Endothelial cell of umbilical vein (primary cell): ENCODE results near the gene MRC2.

ENCODE experiments used
- EZH2 ChIP-seq: IDR thresholded peaks from 2 replicates; pipeline ENCODE4 v1.6.1; 2012; ENCODE audit warnings: borderline replicate concordance, low read depth, mild to moderate bottlenecking, moderate library complexity, low read length, inconsistent platforms; ENCODE audit not compliant: severe bottlenecking
- FOS ChIP-seq: IDR thresholded peaks from 2 replicates; pipeline ENCODE4 v1.6.1; 2011; ENCODE audit warnings: mild to moderate bottlenecking, low read length, moderate library complexity, borderline replicate concordance; ENCODE audit not compliant: insufficient read depth
- GATA2 ChIP-seq: IDR thresholded peaks from 2 replicates; pipeline ENCODE4 v1.7.0; 2011; ENCODE audit warnings: low read depth, mild to moderate bottlenecking, moderate library complexity, mixed read lengths, low read length; ENCODE audit not compliant: insufficient read length, insufficient read depth
- JUN ChIP-seq: IDR thresholded peaks from 2 replicates; pipeline ENCODE4 v1.6.1; 2011; ENCODE audit warnings: borderline replicate concordance, low read depth; ENCODE audit not compliant: insufficient read length, insufficient read depth
- POLR2A ChIP-seq: IDR thresholded peaks from 2 replicates; pipeline ENCODE4 v1.6.1; 2012; ENCODE audit warnings: low read depth, mild to moderate bottlenecking, control low read depth, low read length
- POLR2AphosphoS5 ChIP-seq: IDR thresholded peaks from 2 replicates; pipeline ENCODE4 v1.6.1; 2012; ENCODE audit warnings: low read depth, mild to moderate bottlenecking, control low read depth, low read length, moderate library complexity; ENCODE audit not compliant: insufficient read depth
- TF ChIP-seq, protein P1 (sequence below), 2 donors: IDR thresholded peaks; 1 replicate in 1 of 2; 2 replicates in 1 of 2; pipeline ENCODE4 v1.5.1; 2011; ENCODE audit warnings: low read length in 2 of 2, mild to moderate bottlenecking in 2 of 2, moderate library complexity in 2 of 2, control low read depth in 1 of 2, inconsistent platforms in 1 of 2, low read depth in 1 of 2; ENCODE audit not compliant: insufficient read depth in 1 of 2; ENCODE audit errors: extremely low read depth in 1 of 2
- TF ChIP-seq, protein P2 (sequence below): IDR thresholded peaks from 2 replicates; pipeline ENCODE4 v1.6.1; 2011; ENCODE audit not compliant: insufficient read depth, insufficient read length

DNA sequence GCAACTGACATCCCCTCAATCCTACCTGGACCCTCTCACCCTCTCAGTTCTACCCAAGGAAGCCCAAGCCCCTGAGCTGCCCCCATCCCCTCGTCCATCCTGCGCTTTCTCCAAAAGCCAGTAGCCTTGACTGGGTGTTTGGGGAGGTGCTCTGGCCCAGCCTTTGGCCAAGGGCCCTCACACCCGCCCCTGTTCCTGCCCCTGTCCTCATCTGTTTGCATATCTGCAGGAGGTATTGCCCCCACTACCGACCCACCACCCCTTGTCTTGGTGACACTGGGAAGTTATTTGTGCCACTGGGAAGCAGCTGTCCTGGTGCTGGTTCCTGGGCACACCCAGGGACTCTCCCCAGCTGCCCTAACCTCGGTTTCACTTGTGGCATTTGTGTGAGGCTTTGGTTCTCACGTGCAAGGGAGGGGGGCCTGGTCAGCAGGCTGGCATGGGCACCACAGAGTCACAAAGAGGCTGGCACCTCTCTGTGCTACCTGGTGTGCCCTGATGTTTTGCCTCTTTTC is 75.3 kb downstream of the MRC2 start:
- TF ChIP-seq POLR2AphosphoS5 (no peak), EZH2 (no peak), POLR2A (no peak), FOS (no peak), GATA2 (no peak), JUN (no peak)
- TF ChIP-seq, protein P1, sequence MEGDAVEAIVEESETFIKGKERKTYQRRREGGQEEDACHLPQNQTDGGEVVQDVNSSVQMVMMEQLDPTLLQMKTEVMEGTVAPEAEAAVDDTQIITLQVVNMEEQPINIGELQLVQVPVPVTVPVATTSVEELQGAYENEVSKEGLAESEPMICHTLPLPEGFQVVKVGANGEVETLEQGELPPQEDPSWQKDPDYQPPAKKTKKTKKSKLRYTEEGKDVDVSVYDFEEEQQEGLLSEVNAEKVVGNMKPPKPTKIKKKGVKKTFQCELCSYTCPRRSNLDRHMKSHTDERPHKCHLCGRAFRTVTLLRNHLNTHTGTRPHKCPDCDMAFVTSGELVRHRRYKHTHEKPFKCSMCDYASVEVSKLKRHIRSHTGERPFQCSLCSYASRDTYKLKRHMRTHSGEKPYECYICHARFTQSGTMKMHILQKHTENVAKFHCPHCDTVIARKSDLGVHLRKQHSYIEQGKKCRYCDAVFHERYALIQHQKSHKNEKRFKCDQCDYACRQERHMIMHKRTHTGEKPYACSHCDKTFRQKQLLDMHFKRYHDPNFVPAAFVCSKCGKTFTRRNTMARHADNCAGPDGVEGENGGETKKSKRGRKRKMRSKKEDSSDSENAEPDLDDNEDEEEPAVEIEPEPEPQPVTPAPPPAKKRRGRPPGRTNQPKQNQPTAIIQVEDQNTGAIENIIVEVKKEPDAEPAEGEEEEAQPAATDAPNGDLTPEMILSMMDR (IDR thresholded peaks at IDR 0.05; ENCODE audit: extremely low read depth in 1 of 2, insufficient read depth in 1 of 2, low read depth in 1 of 2, low read length in 2 of 2): no peak
- TF ChIP-seq, protein P2, sequence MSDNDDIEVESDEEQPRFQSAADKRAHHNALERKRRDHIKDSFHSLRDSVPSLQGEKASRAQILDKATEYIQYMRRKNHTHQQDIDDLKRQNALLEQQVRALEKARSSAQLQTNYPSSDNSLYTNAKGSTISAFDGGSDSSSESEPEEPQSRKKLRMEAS: no peak
